ENCODE results near the gene TRABD2B.

The TRABD2B gene

GRCh38 chr1:47931395-47931794 is 65.8 kb downstream of the TRABD2B start:
- no peak for FAIRE-seq

GRCh38 chr1:47930210-47930840 is 66.9 kb downstream of the TRABD2B start:
- FAIRE-seq: no peak

- FAIRE-seq: no peak
These were observed 70.0 kb downstream of the TRABD2B start for GRCh38 chr1:47927165-47927564.

DNA sequence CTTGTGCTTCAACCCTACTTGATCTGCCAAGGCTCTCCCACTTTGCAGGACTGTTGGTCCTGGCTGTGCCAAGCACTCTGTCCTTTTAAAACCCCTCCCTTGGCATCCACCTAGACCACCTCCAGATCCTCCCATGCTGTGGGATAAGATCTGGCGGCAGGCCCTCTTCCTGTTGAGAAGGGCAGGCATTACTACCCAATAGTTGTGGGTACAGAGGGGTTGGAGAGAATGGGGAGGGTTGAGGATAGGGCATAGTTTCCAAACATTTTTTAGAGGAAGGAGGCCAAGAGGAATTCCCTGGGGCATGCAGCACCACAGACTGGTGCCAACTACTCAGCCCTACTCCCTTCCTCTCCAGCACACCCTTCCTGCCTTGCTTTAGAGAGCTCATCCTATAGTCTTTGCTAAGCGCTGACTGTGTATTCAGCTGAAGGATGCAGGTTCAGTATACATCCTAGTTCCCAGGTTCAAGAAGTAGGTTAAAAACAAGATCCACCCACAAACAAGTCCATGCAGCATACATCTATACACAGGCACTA is 70.7 kb downstream of the TRABD2B start:
- no peak for FAIRE-seq

- FAIRE-seq: no peak
These were observed 72.7 kb downstream of the TRABD2B start for GRCh38 chr1:47924270-47925048.

GRCh38 chr1:47921935-47922415 is 75.2 kb downstream of the TRABD2B start:
- no peak for FAIRE-seq

DNA sequence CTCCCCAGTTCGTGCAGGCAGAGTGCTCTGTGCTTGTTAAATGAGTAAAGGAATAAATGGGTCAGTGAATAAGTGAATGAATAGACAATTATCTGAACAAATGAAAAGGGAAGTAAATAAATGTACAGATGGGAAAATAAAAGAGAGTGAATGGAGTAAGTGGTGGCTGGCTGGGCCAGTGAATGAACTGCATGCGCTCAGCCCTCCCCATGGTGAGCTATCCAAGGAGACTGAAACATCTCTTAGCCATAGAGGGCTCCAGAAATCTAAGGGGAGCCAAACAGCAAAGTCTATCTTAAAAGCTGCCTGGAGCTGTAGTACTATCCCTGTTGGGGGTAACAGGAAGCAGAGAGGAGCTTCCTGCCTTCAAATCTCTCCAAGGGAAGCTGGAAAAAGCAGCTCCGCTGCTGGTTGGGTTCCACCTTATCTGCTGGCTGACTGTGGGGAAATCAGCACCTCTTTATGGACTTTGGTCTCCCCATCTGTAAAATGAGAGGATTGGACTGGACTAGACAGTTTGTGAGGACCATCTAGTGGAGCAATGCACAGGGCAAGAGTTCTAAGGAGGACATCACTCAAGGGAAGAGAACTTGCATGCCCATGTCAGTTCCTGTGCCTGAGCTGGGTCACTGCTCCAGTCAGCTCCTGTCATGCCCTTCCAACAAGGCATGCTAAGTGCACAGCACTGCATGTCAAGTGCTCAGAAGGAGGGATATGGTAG is 77.9 kb downstream of the TRABD2B start:
- FAIRE-seq: no peak

- no peak for FAIRE-seq
These were observed 78.8 kb downstream of the TRABD2B start for GRCh38 chr1:47918257-47918867.

DNA sequence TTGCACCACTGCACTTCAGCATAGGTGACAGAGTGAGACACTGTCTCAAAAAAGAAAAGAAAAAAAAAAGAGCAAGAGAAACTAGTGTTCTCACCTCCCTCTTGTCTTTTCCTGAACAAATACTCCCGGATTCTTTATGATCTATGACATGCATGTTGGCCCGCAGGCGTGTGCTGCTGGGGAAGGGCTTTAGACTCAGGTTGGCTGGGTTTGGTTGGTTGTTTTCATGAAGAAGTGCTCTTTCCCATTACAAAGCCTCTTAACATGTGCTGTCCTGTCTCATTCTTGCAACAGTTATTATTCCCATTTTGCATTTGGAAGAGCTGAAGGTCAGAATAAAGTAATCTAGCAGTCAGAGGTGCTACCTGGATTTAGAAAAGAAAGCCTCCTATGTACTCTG is 79.5 kb downstream of the TRABD2B start:
- no peak for FAIRE-seq

GRCh38 chr1:47915677-47916353 is 81.4 kb downstream of the TRABD2B start:
- FAIRE-seq: no peak

DNA sequence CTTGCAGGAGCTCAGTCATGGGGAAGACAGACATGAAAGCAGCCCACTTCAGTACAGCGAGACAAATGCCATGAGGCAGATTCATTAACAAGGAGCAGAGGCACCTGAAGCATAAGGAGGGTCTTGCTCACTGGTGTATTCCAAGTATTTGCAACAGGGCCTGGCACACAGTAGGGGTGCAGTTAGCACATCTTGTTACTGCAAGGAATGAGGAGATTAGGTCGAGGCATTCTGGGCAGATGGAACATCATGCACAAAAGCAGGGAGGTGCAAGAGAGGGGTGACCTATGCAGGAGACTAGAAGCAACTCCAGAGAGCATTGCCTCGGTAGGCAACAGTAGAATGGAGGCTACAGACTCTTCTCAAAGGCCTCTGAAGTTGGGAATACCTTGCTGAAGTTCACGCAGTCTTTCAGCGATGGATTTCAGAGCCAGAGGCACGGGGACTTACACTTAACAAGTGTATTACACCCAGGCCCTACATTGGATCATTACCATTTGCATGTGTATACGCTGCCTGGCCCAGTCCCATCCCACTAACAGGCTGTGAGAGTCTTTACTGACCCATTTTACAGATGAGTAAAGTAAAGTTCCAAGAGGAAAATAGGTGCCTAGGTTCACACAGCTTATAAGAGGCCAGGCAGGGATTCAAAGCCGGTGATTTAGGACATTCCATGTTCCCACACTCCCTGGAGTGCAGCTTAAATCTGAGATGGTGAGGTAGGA is 82.1 kb downstream of the TRABD2B start:
- no peak for FAIRE-seq

GRCh38 chr1:47914218-47914938 is 82.8 kb downstream of the TRABD2B start:
- no peak for FAIRE-seq

DNA sequence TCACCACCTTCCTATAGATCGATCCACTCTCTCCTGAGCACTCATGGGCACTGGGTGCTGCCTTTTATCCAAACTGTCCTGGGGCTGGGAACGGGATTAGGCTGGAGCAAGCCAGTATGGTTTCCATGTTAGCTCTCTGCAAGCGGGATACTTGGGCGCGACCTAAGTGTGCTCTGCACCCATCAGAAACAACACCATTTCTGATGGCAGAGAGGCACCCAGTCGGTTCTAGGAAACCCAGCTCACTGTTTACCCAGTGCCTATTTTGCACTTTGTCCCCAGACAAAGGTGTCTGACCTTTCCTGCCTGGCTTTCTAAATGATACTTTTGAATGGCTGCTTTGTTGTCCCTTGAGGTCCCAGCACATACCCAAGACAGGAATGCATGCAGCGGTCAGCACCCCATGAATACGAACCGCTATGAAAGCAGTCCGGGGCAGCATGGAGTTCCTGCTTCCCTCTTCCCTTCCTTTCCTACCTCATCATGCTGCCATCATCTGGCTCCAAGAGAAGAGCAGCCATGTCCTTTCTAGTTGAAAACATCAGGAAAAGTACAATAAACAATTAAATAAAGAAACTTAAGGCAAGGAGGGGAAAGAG is 83.9 kb downstream of the TRABD2B start:
- no peak for FAIRE-seq

GRCh38 chr1:47912756-47913155 is 84.4 kb downstream of the TRABD2B start:
- no peak for FAIRE-seq

DNA sequence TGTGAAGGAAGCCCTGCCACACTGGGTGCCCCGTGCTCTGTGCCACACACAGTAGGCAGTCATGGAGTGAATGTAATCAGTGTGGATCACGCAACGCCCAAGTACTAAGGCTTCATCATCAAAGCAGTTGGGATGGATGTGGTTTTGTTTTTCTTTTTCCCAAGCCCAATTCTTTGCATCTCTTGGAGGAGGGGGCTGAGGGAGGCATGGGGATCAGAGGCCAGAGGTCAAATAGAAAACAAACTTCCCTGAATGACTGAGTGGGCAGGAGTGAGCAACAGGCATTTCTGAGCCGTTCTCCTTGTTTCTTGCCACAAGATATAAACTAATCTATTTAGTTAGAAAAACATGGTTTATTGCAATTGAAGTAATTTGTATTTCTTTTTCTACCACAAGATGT is 85.3 kb downstream of the TRABD2B start:
- no peak for FAIRE-seq

- FAIRE-seq: no peak
These were observed 85.8 kb downstream of the TRABD2B start for GRCh38 chr1:47911424-47911823.

DNA sequence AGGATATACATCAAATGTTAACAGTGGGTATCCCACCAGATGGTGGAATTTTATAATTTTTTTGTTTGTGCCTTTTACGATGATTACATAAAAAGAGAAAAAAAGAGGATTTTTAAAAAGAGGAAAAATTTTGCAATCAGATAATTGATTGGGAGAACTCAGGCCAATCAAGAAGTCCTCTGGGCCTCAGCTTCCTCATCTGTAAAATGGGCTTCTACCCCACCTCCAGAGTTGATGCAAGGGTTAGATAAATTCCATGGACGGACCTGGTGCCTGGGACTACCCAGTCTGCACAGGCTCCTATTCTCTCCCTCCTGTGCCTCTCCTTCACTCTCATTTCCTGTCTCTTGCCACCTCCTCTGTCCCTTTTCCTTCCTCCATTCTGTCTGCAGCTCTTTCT is 88.9 kb downstream of the TRABD2B start:
- FAIRE-seq: no peak

- FAIRE-seq: no peak
These were observed 90.0 kb downstream of the TRABD2B start for GRCh38 chr1:47907177-47907528.

- FAIRE-seq: no peak
These were observed 90.5 kb downstream of the TRABD2B start for GRCh38 chr1:47906527-47907176.

DNA sequence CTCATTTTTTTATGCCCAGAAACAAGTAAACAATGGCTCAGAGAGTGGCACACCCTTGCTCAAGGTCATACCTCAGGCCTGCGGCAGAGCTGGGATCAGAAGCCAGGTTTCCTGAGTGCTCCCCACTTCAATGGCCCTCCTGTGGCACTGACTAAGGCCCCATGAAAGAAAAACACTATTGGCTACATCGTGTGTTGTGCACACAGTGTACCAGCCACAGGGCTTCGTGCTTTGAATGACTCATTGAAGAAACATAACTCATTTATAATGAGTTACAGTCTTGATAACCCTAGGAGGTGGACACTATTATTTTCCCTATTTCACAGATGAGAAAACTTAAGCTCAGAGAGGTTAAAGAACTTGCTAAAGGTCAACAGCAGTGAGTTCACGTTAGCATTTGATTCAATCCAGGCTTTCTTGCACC is 91.2 kb downstream of the TRABD2B start:
- no peak for FAIRE-seq
